Stimulated activated CD4-positive, alpha-beta T cell treated with anti-CD3 and anti-CD28 coated beads, Interleukin-2, amount 100 ng/mL, for 24 hours (primary cell): ENCODE data around the gene TMED9.
"Not testable (repeated sequence)": the region's sequence is repeated elsewhere in the genome, so short reads cannot be mapped to it uniquely, and the experiment has no call there.

Source experiments
- DNase-seq, 2 donors: peaks; one replicate each; pipeline ENCODE4 v3.0.0-alpha.2; 2020

TMED9 gene

GRCh38 chr5:177592010-177592834 is at the start of gene TMED9:
Gene TMED9 (plus strand): TSS chr5:177592203. CDS start chr5:177592215, 12 bp downstream.
- peak; percentile 87 to 90 for DNase-seq

- no peak for DNase-seq
Measured at GRCh38 chr5:177542816-177543465, 49.1 kb upstream of the TMED9 start.

GRCh38 chr5:177545487-177546257 is 46.3 kb upstream of the TMED9 start:
- DNase-seq, result no peak

GRCh38 chr5:177546258-177546741 is 45.7 kb upstream of the TMED9 start:
- DNase-seq, result no peak

GRCh38 chr5:177547736-177548135 is 44.3 kb upstream of the TMED9 start:
- DNase-seq, result no peak

- DNase-seq, result no peak
Measured at GRCh38 chr5:177548495-177548894, 43.5 kb upstream of the TMED9 start.

GRCh38 chr5:177550122-177550521 is 41.9 kb upstream of the TMED9 start:
- no peak for DNase-seq

- DNase-seq, result no peak
Measured at GRCh38 chr5:177552839-177553455, 39.1 kb upstream of the TMED9 start.

GRCh38 chr5:177553671-177554429 is 38.2 kb upstream of the TMED9 start:
- DNase-seq, result peak; percentile 55 to 61

- peak; percentile 96 to 97 for DNase-seq
Measured at GRCh38 chr5:177554474-177555111, 37.4 kb upstream of the TMED9 start, which contains the start of gene FAM193B. Gene FAM193B (minus strand): TSS chr5:177554563. CDS start chr5:177554458, 105 bp downstream.

GRCh38 chr5:177555228-177555627 is 36.8 kb upstream of the TMED9 start:
- DNase-seq, result no peak

- no peak for DNase-seq
Measured at GRCh38 chr5:177555665-177556064, 36.3 kb upstream of the TMED9 start.

GRCh38 chr5:177557041-177557647 is 34.9 kb upstream of the TMED9 start:
- no peak for DNase-seq

- DNase-seq, result no peak
Measured at GRCh38 chr5:177557796-177558195, 34.2 kb upstream of the TMED9 start.

GRCh38 chr5:177559446-177559941 is 32.5 kb upstream of the TMED9 start:
- DNase-seq, result not testable (repeated sequence)

GRCh38 chr5:177565046-177565445 is 27.0 kb upstream of the TMED9 start:
- DNase-seq, result no peak

- no peak for DNase-seq
Measured at GRCh38 chr5:177568326-177568725, 23.7 kb upstream of the TMED9 start.

- no peak for DNase-seq
Measured at GRCh38 chr5:177569894-177570293, 22.1 kb upstream of the TMED9 start.

- DNase-seq, result no peak
Measured at GRCh38 chr5:177575488-177575887, 16.5 kb upstream of the TMED9 start.

GRCh38 chr5:177576169-177576568 is 15.8 kb upstream of the TMED9 start:
- no peak for DNase-seq

GRCh38 chr5:177578316-177578715 is 13.7 kb upstream of the TMED9 start:
- no peak for DNase-seq
